ENCODE data around the gene SGPP2.

DNA sequence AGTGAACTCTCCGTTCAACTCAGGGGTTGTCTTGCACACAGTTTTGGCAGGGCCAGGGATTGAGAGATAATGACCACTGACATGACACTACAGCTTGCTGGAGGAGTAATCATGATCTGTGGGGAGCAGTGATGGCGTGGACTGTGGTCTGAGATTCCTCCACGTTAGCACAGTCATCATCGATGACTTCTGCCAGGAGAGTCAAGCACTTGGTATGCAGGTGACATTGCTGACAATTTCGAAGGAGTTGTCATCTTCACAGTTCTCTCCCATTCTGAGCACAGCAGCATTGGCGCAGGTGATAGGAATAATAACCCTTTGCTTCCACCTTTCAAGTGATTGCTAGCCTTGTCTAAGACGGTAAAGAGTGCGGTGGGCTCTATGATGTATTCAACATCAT, 79.8 kb downstream of the SGPP2 start:
- TF ChIP-seq POLR2A (IDR thresholded peaks at IDR 0.05), result no peak
- TF ChIP-seq, protein P1, sequence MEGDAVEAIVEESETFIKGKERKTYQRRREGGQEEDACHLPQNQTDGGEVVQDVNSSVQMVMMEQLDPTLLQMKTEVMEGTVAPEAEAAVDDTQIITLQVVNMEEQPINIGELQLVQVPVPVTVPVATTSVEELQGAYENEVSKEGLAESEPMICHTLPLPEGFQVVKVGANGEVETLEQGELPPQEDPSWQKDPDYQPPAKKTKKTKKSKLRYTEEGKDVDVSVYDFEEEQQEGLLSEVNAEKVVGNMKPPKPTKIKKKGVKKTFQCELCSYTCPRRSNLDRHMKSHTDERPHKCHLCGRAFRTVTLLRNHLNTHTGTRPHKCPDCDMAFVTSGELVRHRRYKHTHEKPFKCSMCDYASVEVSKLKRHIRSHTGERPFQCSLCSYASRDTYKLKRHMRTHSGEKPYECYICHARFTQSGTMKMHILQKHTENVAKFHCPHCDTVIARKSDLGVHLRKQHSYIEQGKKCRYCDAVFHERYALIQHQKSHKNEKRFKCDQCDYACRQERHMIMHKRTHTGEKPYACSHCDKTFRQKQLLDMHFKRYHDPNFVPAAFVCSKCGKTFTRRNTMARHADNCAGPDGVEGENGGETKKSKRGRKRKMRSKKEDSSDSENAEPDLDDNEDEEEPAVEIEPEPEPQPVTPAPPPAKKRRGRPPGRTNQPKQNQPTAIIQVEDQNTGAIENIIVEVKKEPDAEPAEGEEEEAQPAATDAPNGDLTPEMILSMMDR (IDR thresholded peaks at IDR 0.05), result no peak
